Mesenteric fat pad (tissue), 1 donor: ENCODE results near the gene PLEKHG1. TPM values are rescaled to one million over a fixed set of nuclear protein-coding genes. Genes with fewer than 3 reads are reported as not detected.

Experiments used
- DNase-seq: peaks from one replicate; pipeline ENCODE4 v3.0.0-alpha.2; 2020; ENCODE audit warnings: low spot score
- total RNA-seq: library from RNA; stranded (reverse); fragmentation: NEBNext Ultra II Directional; extraction: Animal tissue kit (Norgen Biotek cat#: 25700); gene quantifications from one replicate; pipeline ENCODE4 v1.2.1, GENCODE V29; 2021
- donor health status: DM: yes; HTN: yes; CAD: no.

The PLEKHG1 gene
- total RNA-seq, 1 donor from 2014 or later, result 71.1 TPM

DNA sequence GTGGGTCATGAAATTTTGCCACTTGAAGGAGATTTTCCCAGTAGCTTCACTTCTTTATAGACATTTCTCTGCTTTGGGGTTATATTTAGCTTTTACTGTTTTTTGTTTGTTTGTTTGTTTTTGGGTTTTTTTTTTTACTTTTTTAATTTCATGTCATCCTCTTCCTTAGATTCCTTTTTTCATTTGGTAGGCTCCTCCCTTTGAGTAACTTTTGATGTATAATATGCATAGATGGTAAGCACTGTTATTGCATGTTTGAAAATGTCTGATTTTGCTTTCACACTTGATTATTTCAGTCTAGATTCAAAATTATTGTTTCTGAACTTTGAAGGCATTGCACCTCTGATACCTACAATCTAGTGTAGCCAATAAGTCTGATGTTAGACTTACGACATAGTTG is 37.6 kb downstream of the PLEKHG1 start:
- no peak for DNase-seq

- DNase-seq, result no peak
Observed at GRCh38 chr6:150638267-150638666, 38.6 kb downstream of the PLEKHG1 start.

DNA sequence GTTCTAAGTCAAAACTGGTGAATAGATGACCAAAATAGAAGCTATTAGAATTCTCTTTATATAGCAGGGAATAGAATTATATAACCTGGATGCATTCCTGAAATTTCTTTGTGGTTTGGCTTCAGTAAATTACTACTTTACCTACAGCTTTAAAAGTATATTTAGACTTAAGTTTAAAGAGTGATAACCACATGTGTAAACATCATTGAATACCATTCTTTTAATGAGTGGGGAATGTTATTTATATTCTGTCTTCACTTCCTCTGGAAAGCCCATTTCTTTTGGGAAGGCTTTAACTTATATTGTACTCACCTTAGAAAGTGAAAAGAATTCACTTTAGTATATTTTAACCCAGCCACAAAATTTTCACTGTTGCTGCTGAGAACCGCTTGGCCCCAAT is 39.1 kb downstream of the PLEKHG1 start:
- no peak for DNase-seq

GRCh38 chr6:150639823-150640331 is 40.2 kb downstream of the PLEKHG1 start:
- DNase-seq, result no peak

- no peak for DNase-seq
Observed at GRCh38 chr6:150640556-150641209, 41.0 kb downstream of the PLEKHG1 start.

DNA sequence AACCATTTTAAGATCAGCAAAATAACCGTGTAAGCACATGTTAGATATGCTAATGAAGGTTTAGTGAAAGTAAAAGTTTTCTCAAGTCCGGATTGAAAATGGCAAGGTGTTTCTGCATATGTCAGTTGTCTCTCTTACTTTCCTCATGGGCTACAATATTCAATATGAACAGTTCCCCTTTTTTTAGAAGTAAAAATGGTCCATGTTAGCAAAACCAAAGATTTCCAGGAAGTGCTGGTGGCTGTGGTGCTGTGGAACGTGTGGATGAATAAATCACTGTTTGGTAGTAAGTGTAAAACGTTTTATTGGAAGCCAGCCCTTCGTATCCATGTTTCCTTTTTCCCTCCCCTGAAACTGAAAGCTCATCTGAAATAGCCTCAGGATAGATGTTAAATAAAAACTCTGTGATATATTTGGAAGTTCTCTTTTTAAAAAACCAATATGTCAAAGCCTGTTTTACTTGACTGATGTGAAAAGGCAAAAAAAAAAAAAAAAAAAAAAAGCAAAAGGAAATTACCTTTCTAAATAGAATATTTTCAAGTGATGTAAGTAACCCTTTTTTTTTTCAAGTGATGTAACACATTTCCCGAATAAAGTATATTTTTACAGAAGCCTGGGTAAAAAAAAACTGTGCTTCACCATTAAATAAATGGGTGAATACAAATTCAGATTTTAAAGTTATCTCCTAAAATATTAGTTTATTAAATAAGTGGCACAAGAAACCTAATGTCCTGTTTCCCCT is 41.9 kb downstream of the PLEKHG1 start:
- no peak for DNase-seq

DNA sequence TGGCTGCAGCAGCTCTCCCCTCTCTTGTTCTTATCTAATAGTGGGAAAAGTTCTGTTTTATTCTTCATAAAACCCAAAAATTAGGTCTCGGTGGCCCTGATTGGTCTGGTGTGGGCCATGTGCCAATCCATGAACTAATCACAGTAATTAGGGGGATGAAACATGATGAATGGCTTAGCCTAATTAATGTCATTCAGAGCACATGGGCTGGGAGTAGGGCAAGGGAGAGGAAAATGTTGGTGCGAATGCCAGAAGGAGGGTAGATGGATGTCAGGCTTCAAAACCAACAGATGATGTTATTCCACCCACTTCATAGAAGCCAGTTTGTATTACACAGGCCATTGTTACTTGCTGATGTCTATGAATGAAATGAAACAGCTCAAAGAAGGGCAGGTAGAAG is 46.5 kb downstream of the PLEKHG1 start:
- DNase-seq, result no peak

- DNase-seq, result no peak
Observed at GRCh38 chr6:150647051-150647450, 47.4 kb downstream of the PLEKHG1 start.

Other genes with a start within 250 kb of the PLEKHG1 start
- not detected for gene IYD, start 230.9 kb upstream of the PLEKHG1 start, total RNA-seq